RWPE1 (cell line): ENCODE measurements around the gene EPHB1.

Experiments
- CTCF ChIA-PET: fragments of 350-600 bp; sonication (Branson Sonifier 250); formaldehyde crosslinking; extraction: SDS; loops from one replicate; lab custom pipeline; 2021; lab: Yijun Ruan, JAX
- POLR2A ChIA-PET: fragments of 400-600 bp; formaldehyde crosslinking; extraction: SDS; loops from one replicate; lab custom pipeline; 2020; ENCODE audit warnings: antibody characterized with exemption; ENCODE audit not compliant: low non-redundant PET; lab: Yijun Ruan, JAX
- DNase-seq: peaks from one replicate; pipeline ENCODE4 v3.0.0; 2012; ENCODE audit warnings: low spot score
- H3K27ac ChIP-seq: fragments of 450-650 bp; 2 replicates; pipeline ENCODE4 v1.5.1; 2017
- TF ChIP-seq, protein P1 (sequence below): fragments of 450-650 bp; conservative IDR thresholded peaks from 2 replicates; pipeline ENCODE4 v1.5.1; 2017; ENCODE audit warnings: low read depth, mild to moderate bottlenecking

The EPHB1 gene

DNA sequence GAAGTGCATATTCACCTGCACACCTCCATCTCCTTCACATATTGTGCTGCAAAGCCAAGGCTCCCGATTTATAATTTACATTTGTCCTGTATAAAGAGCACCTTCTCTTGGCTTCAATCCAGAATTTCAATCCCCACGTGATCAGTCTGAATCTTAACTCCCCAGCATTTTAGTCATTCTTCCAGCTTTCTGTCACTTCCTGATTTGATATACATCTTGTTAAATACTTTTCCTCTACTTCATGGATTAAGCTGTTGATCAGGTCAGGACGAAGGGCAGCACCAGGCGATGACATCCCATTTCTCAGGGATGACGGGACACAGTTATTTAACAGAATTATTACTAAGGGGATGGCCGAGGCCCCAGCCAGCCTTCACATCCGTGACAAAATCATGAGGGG, 212.5 kb downstream of the EPHB1 start:
- TF ChIP-seq, protein P1, sequence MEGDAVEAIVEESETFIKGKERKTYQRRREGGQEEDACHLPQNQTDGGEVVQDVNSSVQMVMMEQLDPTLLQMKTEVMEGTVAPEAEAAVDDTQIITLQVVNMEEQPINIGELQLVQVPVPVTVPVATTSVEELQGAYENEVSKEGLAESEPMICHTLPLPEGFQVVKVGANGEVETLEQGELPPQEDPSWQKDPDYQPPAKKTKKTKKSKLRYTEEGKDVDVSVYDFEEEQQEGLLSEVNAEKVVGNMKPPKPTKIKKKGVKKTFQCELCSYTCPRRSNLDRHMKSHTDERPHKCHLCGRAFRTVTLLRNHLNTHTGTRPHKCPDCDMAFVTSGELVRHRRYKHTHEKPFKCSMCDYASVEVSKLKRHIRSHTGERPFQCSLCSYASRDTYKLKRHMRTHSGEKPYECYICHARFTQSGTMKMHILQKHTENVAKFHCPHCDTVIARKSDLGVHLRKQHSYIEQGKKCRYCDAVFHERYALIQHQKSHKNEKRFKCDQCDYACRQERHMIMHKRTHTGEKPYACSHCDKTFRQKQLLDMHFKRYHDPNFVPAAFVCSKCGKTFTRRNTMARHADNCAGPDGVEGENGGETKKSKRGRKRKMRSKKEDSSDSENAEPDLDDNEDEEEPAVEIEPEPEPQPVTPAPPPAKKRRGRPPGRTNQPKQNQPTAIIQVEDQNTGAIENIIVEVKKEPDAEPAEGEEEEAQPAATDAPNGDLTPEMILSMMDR = no peak
- POLR2A ChIA-PET = no interaction called here
- CTCF ChIA-PET = no interaction called here
- H3K27ac ChIP-seq = no peak overlapping the region
- DNase-seq = no peak

DNA sequence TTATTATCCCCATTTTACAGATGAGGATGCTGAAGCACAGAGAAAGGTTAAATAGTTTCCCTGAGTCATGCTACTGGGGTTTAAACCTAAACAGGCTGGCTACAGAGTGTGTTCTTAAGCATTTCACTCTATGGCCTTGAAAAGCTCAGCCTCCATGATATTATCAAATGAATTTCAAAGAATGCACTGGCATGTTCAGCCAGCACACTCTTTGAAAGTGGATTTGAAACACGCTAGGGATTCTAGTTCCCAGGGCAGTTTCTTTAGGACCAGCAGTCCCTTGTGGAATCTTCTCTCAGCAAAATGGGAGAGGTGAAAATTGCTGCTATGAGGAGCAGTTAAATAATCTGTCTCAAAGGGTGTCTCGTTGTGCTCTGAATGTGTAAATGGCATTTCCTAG, 213.3 kb downstream of the EPHB1 start:
- POLR2A ChIA-PET = no interaction called here
- no peak for DNase-seq
- CTCF ChIA-PET = no interaction called here
- TF ChIP-seq, protein P1 = no peak
- H3K27ac ChIP-seq = no peak overlapping the region

DNA sequence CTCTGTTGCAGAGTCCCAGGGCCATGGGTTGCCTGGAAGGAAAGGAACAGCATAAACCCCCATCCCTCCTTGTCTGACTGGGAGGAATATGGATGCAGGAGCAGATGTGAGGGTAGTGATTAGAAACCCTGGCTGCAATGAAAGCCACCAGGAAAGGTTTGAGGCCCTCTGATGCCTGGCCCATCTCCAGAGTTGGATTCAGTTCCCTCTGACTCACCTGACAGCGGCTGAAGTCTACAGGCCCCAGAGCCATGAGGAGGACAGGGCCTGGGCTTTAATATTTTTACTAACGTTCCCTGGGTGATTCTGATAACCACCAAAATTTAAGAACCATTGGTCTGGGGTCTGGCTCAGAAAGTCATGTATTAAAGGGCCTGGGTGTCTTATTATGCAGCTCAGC, 214.0 kb downstream of the EPHB1 start:
- ChIA-PET CTCF (no interaction called here), POLR2A (no interaction called here)
- TF ChIP-seq, protein P1 = no peak
- no peak for DNase-seq
- H3K27ac ChIP-seq = no peak overlapping the region

DNA sequence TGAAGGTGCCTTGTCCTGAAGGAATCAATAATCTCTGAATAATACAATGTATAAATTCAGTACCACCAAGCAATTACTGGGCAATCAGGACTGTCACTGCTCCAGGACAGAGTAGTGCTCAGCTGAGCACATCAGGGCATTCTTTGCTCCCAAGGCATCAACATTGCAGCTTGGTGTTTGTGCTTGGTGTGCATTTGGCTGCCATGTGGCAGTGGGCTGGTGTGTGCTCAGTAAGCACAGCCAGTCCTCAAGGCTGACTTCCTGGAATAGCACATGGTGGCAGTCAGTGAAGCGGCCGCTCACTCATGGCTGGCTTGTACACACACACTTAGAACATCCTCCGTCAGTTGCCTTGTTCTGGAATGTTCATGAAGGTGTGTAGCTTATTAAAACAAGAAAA, 217.0 kb downstream of the EPHB1 start:
- POLR2A ChIA-PET = no interaction called here

DNA sequence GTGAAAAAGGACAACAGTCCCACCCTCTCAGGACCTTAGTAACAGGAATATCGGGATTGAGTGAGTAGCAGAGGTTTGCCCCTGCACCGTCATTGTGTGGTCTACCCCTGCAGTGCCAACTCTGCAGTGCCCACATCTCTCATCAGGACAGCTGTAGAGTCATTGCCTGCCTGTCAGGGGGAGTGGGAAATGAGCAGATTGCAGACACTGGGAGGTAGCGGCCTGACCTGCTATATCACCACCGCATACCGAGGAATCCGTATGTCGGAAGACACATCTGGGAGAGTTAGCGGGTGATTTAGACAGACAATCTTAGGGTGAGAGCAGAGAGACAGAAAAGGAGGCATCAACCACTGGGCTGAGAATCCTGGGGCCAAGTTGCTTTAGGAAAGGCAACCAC, 218.1 kb downstream of the EPHB1 start:
- DNase-seq = no peak
- TF ChIP-seq, protein P1 = no peak
- no peak overlapping the region for H3K27ac ChIP-seq
- POLR2A ChIA-PET = no interaction called here
- CTCF ChIA-PET = interaction anchor here (0.6 kb wide), 1 partner anchor 34 kb away, joined by 3 read pairs; no protein-coding TSS in a partner anchor

More for the DNA sequence above, 217.0 kb downstream of the EPHB1 start:
- DNase-seq = no peak
- H3K27ac ChIP-seq = no peak overlapping the region
- CTCF ChIA-PET = no interaction called here
- TF ChIP-seq, protein P1 = no peak

DNA sequence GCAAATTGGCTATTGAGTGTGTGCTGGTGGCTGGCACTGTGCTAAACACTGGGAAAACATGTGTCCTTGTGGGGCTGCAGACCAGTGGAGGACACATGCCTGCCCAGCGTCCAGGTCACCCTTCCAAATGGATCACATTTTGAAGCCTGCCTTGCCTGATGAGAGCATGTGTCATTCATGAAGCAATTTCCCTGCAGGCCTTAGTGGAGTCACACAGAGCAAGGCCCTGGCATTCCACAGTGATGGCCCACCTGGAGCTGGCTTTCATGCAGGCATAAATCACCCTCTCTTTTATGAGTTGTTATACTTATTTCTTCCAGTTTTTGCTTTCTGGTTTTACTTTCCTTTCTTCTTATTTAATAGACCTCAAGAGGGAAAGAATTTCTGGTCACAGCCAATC, 219.5 kb downstream of the EPHB1 start:
- TF ChIP-seq, protein P1 = no peak
- ChIA-PET POLR2A (no interaction called here), CTCF (no interaction called here)
- no peak for DNase-seq
- H3K27ac ChIP-seq = no peak overlapping the region
